WTC11 (cell line): Measurements from ENCODE around the gene OR8A1.

Experiments
- CBFB ChIP-seq: sonication (generic); formaldehyde crosslinking; IDR thresholded peaks from 2 replicates; pipeline ENCODE4 v1.8.1; 2022; ENCODE audit warnings: mild to moderate bottlenecking, low read depth, missing genetic modification reagents
- CREB1 ChIP-seq: sonication (generic); formaldehyde crosslinking; IDR thresholded peaks from 2 replicates; pipeline ENCODE4 v1.8.0; 2023; ENCODE audit warnings: mild to moderate bottlenecking, missing genetic modification reagents
- FOXJ3 ChIP-seq: sonication (generic); formaldehyde crosslinking; IDR thresholded peaks from 2 replicates; pipeline ENCODE4 v1.9.0; 2021; ENCODE audit warnings: missing genetic modification reagents, mild to moderate bottlenecking, borderline replicate concordance
- IRF2 ChIP-seq: sonication (generic); formaldehyde crosslinking; IDR thresholded peaks from 2 replicates; pipeline ENCODE4 v1.8.0; 2022; ENCODE audit warnings: low read depth, missing genetic modification reagents, borderline replicate concordance
- JAZF1 ChIP-seq: fragments of 250-450 bp; sonication (Bioruptor Pico); IDR thresholded peaks from 2 replicates; pipeline ENCODE4 v1.9.0; 2021; ENCODE audit warnings: moderate library complexity, mild to moderate bottlenecking, inconsistent platforms
- ZBTB21 ChIP-seq: sonication (generic); formaldehyde crosslinking; IDR thresholded peaks from 2 replicates; pipeline ENCODE4 v1.8.1; 2023; ENCODE audit warnings: mild to moderate bottlenecking, missing genetic modification reagents, borderline replicate concordance
- ZNF396 ChIP-seq: fragments of 250-450 bp; sonication (Bioruptor Pico); IDR thresholded peaks from 2 replicates; pipeline ENCODE4 v1.8.0; 2021; ENCODE audit warnings: mild to moderate bottlenecking, moderate library complexity, borderline replicate concordance
- TF ChIP-seq, protein P1 (sequence below): fragments of 200-600 bp; IDR thresholded peaks from 2 replicates; pipeline ENCODE4 v1.8.0; 2022; ENCODE audit warnings: antibody characterized with exemption

DNA sequence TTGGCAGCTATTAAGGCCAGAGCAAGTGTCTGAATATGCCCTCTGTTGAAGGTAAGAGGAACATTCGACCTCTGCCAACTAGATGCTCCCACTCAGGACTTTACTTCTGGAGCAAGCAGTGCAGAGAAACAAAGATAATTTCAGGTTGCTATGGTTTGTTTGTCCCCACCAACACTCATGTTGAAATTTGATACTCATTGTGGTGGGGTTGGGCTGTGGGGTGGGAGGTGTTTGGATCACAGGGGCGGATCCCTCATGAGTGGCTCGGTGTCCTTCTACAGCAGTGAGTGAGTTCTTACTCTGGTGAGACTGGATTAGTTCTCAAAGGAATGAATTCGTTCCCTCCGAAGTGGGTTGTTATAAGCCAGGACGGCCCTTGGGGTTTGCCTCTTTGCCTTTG lies 12.0 kb downstream of the OR8A1 start:
- TF ChIP-seq IRF2 (no peak), JAZF1 (CRISPR knock-in tag) (no peak), CREB1 (no peak), ZBTB21 (CRISPR knock-in tag) (no peak), FOXJ3 (CRISPR knock-in tag) (no peak), CBFB (CRISPR knock-in tag) (no peak), ZNF396 (CRISPR knock-in tag) (no peak)
- TF ChIP-seq, protein P1, sequence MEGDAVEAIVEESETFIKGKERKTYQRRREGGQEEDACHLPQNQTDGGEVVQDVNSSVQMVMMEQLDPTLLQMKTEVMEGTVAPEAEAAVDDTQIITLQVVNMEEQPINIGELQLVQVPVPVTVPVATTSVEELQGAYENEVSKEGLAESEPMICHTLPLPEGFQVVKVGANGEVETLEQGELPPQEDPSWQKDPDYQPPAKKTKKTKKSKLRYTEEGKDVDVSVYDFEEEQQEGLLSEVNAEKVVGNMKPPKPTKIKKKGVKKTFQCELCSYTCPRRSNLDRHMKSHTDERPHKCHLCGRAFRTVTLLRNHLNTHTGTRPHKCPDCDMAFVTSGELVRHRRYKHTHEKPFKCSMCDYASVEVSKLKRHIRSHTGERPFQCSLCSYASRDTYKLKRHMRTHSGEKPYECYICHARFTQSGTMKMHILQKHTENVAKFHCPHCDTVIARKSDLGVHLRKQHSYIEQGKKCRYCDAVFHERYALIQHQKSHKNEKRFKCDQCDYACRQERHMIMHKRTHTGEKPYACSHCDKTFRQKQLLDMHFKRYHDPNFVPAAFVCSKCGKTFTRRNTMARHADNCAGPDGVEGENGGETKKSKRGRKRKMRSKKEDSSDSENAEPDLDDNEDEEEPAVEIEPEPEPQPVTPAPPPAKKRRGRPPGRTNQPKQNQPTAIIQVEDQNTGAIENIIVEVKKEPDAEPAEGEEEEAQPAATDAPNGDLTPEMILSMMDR = no peak
